DMS53 treated with DMSO at 0.1 percent for 48 hours (cell line): ENCODE results near the gene TMEM123.

Experiments used
- DNase-seq: peaks from one replicate; lab custom pipeline; 2025; ENCODE audit not compliant: unreplicated experiment; lab: John Stamatoyannopoulos, UW

The TMEM123 gene, protein sequence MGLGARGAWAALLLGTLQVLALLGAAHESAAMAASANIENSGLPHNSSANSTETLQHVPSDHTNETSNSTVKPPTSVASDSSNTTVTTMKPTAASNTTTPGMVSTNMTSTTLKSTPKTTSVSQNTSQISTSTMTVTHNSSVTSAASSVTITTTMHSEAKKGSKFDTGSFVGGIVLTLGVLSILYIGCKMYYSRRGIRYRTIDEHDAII

DNA sequence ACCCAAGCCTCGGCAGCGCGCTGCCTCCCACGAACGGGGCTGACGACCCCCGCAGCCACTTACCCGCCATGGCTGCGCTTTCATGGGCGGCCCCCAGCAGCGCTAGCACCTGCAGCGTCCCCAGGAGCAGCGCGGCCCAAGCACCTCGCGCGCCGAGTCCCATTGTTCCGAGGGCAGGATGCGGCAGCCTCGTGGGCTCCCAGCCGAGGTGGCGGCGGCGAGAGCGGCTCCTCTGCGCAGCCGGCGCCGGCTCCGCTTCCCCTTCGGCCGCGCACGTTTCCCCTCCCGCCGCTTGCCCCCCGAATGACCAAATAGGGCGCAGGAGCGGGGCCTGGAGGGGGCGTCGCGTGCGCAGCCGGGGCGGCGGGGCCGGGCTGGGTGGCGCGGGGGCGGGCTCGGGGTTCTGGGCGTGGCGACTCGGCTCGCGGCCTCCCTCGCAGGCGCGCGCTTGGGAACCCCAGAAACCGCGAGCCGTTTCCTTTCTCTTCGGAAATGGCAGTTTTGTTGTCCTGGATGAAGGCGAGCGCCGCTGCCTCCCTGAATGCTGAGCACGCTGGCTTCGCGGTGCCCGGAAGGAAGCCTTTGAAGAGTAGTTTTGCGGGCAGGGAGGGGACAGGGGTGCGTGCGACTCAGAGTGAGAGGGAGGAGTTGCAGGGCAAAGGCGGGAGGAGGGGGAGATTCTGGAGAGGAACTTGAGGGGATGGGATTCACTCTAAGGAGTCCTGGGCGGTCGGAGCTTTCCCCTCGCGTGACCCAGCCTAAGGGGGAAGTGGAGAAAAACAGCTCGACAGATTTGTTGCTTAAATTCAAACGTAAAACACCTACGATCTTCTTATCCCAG, at the start of gene TMEM123:
Gene TMEM123 (minus strand): TSS at position 305 of the 841 bp plus-strand sequence. CDS start 142 bp downstream, at position 163.
- DNase-seq, result peak; percentile 62

DNA sequence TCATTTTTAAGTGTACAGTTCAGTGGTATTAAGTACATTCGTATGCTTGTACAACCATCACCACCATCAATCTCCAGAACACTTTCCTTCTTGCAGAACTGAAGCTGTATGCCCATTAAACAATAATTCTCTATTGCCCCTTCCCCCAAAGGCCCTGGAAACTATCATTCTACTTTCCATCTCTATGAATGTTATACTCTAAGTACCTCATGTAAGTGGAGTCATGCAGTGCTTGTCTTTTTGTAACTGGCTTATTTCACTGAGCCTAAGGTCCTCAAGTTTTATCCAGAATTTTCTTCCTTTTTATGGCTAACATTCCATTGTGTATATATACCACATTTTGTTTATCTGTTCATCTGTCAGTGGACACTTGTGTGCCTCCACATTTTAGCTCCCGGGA, 48.3 kb upstream of the TMEM123 start:
- DNase-seq, result no peak

DNA sequence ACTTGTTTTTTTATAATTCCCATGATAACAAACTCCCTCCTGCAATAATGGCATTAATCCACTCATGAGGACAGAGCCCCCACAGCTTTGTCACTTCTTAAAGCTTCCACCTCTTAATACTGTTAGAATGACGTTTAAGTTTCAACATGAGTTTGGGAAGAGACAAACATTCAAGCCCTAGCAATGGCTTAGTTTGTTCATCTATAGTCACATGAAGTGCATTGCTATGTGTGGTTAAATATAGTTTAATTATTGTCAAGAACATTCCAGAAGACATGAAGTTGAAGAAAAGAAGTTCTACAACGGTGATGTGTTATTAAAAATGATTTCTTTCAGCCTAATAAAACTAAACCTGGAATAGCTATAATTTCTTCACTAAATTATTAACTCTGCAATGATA, 47.4 kb upstream of the TMEM123 start:
- DNase-seq, result no peak

DNA sequence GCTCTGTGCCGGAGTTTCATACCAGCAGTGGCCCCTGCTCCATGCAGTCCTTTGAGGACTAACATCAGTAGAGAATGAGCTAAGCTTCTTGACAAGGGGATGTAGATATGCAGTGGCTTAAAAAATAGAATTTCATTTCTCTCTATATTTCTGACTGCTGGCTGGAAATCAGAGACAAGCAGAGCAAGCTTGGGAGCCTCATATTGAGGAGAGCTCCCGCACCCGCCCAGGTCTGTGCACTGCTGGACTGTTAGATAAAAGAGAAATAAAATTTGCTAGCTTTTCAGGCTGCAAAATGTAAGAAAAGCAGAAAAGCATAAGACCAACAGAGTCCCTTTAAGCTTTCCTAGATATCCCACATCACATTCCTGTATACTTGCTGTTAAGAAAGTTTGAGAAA, 46.6 kb upstream of the TMEM123 start:
- DNase-seq, result no peak

DNA sequence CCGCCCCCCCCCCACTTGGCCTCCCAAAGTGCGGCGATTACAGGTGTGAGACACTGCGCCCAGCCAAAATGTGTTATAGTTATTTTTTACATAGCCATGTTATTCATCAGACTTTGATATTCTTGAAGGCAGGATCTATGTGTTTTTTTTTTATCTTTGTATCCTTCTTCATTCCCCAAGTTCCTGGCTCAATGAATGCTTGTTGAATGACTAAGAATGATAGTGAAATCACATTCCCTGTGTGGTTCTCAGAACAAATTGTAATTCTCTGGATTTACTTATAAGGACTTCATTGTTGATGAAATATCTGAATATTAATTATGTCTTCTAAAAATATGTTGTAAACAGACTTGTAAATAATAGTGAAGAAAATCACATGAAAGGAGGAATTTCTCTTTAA, 44.5 kb upstream of the TMEM123 start:
- DNase-seq, result no peak

DNA sequence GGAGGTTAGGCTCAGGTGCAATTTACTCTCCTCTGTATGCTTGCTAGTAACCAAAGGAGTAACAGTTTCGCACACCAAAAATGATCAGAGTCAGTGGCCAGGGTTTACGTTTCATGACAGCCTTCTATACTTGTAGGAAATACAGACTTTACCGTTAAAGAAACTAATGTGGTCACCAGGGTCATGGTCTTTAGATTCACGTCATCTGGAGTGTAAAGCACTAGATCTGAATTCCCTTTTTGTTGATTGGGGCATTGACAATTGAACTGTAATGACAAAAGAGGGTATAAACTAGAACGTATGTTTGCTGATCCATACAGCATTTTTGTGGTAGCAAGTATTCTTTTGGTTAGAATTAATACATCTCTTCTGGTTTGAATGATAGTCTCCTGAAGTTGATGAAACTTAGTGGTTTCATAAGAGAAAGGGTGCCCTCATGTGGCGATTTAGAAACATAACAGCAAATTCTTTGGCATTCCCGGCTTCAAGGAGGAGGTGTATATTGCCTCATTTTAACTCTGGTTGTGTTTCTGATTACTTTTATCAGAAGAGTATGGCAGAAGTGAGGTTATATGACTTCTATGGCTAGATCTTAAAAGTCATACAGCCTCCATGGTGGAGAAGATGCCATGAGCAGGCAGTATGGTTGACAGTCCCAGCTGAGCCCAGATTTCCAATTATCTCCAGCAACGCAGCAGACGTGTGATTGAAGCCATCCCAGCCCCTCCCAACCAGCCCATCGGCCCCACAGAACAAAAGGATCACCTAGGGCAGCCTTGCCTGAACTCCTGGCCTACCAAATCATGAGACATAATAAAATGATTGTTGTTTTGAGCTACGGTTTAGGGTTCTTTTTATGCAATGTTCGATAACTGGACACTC, 42.8 kb upstream of the TMEM123 start:
- DNase-seq, result peak; percentile 96

DNA sequence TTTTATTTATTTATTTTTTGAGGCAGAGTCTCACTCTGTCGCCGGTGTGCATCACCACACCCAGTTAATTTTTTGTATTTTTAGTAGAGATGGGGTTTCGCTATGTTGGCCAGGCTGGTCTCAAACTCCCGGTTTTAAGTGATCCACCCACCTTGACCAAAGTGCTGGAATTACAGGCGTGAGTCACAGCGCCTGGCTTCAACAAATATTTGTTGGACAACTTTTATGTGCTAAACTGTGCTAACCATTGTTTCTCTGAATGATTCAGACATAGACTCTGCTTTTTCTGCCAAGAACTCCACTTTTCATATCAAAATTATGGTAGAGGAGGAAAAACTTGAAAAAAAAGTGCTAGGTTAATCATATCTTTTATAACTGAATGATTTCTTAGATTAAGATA, 41.7 kb upstream of the TMEM123 start:
- DNase-seq, result peak; percentile 45

DNA sequence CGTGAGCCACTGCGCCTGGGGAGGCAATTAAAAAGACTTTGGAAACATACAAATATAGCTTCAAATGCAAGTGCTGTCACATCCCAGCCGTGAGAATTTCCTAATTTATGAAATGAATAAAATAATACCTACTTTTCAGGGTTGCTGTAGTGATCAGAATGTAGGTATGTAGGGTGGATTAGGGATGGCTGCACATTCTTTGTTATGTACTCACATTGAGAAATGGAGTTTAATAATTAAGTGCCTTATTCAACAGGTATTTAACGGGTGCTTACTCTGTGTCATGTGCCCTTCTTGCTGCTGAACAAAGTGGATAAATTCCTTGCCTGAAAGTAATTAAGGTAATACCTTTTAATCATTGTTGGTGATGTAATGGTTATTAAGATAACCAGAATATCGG, 41.0 kb upstream of the TMEM123 start:
- no peak for DNase-seq

DNA sequence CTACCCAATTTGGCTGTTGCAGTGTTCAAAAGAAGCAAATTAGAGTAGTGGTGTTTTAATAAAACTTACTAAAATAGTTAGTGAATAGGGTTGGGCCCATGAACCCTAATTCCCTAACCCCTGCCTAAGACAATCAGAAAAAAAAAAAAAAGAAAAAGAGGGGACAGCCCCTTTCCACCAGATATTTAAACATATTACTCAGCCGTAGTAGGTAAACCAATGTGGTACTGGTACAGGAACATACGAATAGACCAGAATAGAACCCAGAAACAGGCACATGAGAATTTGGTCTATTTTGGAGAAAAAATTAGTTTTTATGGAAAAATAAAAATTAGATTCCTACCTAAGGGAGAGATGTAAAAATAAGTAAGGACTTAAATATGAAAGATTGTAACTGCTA, 39.4 kb upstream of the TMEM123 start:
- no peak for DNase-seq

DNA sequence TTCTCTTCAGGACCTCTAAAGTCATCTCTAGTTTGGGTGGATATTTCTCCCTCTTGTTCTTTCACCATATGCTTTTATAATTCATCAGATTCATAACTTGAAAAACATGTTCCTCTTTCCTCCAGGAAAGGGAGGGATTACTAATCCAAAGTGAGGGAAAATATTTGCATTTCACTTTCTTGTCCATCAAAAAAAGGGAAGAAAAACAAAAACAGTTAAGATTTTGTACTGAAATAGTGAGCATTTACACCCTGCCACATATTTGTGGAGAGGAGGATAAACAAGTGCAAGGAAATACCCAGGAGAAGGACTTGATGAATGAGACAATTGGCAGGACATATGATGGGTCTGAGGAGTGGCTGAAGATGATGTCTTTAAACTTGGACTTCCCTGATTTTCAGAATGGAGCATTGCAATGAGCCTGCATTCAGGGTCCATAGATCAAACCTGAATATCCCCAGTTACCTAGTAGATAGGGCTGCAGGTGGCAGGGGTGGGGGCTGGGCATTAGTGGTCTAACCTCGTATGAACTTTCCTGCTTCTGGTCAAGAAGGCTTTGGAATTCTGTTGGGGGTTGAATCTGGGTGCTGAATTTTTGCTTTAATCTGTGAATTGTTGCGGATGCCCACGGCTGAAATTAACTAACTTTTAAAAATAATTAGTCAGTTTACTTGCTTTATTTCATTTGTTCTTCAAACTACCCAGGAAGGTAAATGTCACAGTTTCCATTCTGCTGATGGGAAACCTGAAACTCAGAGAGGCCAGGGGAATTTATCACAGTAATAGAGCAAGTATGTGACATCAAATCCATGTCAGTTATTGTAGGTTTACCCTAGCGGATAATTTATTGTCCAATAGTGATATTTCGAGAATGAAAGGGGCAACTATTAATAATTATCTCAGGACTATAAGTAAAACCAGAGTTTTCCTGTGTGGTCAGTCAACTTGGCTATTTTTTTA, 36.9 kb upstream of the TMEM123 start:
- DNase-seq, result no peak

DNA sequence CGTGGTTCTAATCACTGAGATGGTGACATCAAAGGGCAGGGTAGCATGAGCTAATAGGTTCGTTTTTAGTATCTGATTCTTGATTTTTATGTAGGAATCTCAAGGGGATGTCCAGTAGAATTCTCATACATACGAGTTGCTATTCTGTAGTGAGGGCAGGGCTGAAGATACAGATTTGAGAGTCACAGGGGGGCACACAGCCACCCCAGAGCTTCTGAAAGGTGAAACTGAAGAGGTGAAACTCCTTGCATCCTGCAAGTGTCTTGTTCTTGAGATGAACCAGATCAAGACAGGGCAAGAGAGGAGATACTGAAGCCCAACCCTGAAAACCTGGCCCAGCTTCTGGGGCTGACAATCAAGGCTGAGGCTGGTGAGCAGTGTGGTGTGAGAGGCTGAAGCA, 35.6 kb upstream of the TMEM123 start:
- no peak for DNase-seq

DNA sequence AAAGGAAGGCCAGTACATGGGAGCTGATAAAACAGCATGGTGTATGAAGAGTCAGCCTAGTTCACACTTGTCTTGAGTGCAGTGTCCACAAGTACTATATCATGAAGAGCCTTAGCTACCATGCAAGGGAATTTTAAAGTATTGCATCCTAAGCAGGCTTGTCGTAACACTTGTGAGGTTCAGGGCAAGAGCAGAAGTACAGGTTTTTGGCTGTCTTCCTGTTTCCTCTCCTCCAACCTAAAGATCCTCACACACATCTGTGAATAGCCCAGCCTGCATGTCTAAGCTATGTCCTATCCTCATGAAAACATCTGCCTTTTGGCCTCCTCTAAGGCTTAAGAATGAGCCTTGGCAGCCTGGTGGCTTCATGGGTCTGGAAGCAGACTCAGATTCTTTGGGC, 34.6 kb upstream of the TMEM123 start:
- DNase-seq, result no peak

DNA sequence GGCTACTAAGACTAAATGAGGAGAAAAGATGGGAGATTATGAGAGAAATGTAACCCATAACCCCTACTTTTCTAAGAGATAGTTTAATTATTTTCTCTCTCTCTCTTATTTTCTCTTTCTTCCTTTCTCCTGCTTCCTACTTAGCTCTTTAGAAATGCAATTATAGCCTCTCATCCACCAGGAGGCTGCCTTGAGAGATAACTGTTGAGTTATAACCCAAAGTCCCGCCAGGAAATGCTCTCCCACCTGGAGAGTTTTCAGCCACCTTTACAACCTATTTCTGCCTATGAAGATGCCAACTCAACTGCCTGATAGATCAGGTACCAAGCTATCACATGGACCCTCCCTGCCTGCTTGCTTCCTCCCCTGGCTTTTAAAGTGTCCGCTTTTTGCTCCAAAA, 34.0 kb upstream of the TMEM123 start:
- DNase-seq, result no peak

DNA sequence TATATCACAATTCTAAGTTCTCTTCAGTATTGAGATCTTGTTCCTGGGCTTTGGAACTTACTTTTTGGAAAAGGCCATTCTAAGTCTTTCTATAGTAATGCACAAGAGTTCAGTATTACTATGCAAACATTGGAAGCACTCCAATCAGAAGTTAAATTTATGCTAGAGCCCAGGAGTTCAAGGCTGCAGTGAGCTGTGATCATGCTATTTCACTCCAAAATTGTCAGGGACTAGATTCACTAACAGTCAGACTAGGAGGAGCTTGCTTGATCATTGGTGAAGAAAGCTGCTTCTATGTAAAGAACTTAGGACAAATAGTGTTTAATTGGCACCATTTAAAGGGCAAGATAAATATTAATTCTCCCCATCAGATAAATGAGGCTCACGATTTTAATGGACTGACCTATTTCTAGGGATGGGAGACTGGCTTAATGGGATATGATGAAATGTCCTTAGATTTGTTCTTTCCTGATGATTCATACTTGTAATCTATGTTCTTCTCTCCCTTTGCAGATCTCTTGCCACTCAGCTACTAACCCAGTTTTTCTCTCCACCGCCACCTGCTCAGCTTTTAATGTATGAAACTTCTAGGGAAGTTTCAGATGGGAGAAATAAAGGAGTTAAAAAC, 32.6 kb upstream of the TMEM123 start:
- DNase-seq, result no peak

DNA sequence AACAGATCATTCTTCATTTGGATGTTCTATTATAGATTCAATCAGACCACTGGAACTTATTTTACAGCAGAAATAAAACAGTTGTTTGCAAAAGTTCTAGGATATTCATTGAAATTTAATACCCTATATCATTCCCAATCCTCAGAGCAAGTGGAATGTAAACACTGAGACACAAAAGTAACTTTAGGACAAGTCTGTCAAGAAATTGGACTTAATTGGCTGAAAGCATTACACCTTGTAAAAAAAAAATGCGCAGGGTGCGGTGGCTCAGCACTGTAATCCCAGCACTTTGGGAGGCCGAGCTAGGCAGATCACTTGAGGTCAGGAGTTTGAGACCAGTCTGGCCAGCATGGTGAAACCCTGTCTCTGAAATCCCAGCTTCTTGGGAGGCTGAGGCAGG, 29.9 kb upstream of the TMEM123 start:
- DNase-seq, result no peak

DNA sequence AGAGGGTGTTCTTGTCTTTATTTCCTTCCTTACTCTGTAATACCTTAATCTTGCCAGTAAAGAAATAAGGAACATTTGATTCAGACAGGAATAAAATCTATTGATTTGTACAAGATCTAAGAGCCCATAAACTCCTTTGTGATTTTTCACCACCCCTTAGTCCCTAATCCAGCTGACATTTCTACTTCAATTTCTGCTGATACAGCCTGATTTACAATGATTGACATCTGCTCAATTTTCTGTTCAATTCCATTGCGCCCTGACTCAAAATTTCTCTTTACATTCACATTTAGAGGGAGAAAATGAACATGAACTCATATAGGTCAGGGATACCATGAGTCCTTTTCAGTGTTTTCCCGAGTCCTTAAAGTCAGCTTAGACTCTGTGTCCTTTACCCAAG, 27.2 kb upstream of the TMEM123 start:
- no peak for DNase-seq

DNA sequence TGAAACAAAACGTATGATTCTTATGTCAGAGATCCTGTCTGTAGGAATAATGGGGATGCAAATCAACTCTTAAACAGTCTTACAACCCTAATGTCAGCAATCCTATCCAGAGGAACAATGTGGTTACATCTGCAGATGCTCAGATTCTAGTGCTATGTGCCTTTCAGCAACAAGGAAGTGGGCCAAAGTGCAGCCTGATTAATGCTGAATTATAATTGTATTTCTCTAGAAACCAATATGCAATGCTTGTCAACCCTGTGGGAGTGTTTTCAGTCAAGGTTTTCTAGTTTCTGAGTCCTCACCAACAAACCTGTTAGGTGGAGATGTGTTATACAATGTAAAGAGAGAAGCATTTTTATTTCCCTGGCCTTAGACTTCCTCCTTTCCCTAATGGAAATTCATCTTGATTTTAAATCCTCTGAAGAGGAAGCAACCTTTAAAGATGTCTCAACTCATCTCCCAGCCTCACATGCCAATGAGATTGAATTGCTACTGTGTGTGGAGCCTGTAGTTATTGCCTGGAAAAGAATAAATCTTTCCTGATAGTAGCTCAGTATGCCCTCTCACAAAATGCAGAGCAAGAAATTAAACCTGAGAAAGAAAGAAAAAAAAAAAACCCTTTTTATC, 26.2 kb upstream of the TMEM123 start:
- no peak for DNase-seq

DNA sequence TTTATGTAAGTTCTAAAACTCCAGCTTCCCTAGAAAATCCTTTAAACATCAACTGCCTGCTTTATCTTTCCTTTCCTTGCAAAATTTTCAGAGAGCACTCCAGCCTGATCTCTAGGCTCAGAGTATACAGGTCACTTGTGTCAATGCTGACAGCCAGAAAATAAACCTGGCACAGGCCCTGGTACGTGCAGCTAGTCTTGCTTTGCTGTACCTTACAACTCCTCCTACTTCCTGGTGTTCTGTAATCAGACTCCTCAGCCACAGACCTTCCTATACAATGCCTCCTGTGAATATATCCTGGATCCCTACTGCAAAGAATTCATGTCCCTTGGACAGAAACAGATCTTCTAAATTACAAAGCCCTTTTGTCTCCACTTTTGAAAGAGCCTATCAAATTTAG, 24.2 kb upstream of the TMEM123 start:
- DNase-seq, result peak; percentile 87

DNA sequence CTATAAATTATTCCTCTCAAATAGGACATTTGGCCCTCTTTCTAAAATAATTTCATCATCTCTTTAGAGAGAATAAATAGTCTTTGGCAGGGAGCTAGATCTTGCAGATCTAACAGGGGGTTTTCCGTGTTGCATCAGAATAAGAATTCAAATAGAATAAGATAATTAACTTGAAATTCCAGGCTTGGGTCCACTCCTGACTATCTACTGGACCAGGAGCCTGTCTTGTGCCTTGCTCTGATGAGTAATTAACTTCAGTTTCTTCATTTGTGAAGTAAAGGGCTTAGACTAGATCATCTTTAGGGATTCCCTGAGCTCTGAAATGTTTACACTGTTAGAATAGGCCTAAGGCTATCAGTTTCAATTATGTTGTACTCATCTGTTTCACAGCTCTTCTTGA, 23.5 kb upstream of the TMEM123 start:
- DNase-seq, result no peak

DNA sequence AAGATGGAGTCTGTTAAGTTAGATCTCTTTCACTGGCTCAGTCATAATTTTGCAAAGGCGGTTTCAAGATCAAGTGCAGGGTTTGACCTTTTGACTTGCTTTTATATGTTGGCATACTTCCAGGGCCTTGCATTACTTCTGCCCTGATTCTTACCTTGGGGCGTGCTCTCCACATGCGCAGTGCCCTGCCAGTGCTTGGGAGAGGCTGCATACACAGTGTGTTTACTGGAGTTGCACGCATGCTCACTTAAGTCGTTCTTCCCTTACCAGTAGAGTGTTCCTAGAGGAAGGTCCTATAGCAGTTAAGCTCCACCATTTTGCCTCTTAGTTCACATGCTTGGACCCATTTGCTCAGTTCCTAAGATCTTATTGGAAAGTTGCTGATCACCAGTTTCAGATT, 21.0 kb upstream of the TMEM123 start:
- no peak for DNase-seq
